Mesenchymal stem cell (in vitro differentiated cells and primary cell): Measurements from ENCODE around the gene IGF2.
"Not testable (repeated sequence)": the region's sequence is repeated elsewhere in the genome, so short reads cannot be mapped to it uniquely, and the experiment has no call there.

Experiments used
- DNase-seq: peaks from one replicate; pipeline ENCODE4 v3.0.0-alpha.2; 2013
- H2AFZ ChIP-seq: one replicate; pipeline ENCODE4 v1.6.1; 2013; ENCODE audit warnings: low read depth, mild to moderate bottlenecking, control low read depth, inconsistent platforms, low read length, moderate library complexity
- H2AK5ac ChIP-seq: 2 replicates; pipeline ENCODE4 v1.6.1; 2013; ENCODE audit warnings: low read length, moderate library complexity, mild to moderate bottlenecking, inconsistent platforms; ENCODE audit not compliant: severe bottlenecking
- H2BK120ac ChIP-seq: one replicate; pipeline ENCODE4 v1.6.1; 2013; ENCODE audit warnings: low read depth, mild to moderate bottlenecking, inconsistent platforms, low read length, moderate library complexity
- H2BK12ac ChIP-seq, 2 experiments: one replicate each; pipeline ENCODE4 v1.6.1; 2013; ENCODE audit warnings: inconsistent platforms in 2 of 2, low read length in 2 of 2, mild to moderate bottlenecking in 2 of 2, moderate library complexity in 2 of 2, control low read depth in 1 of 2
- H2BK15ac ChIP-seq: one replicate; pipeline ENCODE4 v1.6.1; 2013; ENCODE audit warnings: mild to moderate bottlenecking, low read depth, inconsistent platforms; ENCODE audit not compliant: poor library complexity, severe bottlenecking
- H2BK5ac ChIP-seq: 2 replicates; pipeline ENCODE4 v1.6.1; 2013; ENCODE audit warnings: low read depth, mild to moderate bottlenecking, low read length, control low read depth, inconsistent platforms; ENCODE audit not compliant: poor library complexity, severe bottlenecking
- H3K14ac ChIP-seq, 2 experiments: one replicate each; pipeline ENCODE4 v1.6.1; 2013; ENCODE audit warnings: inconsistent platforms in 2 of 2, low read length in 2 of 2, control low read depth in 1 of 2, mild to moderate bottlenecking in 1 of 2, moderate library complexity in 1 of 2
- H3K18ac ChIP-seq, 2 experiments: one replicate each; pipeline ENCODE4 v1.6.1; 2013; ENCODE audit warnings: inconsistent platforms in 2 of 2, low read length in 2 of 2, control low read depth in 1 of 2, low read depth in 1 of 2, mild to moderate bottlenecking in 1 of 2
- H3K23ac ChIP-seq, 2 experiments: one replicate each; pipeline ENCODE4 v1.6.1; 2013; ENCODE audit warnings: inconsistent platforms in 2 of 2, low read length in 2 of 2, mild to moderate bottlenecking in 2 of 2, moderate library complexity in 2 of 2, control low read depth in 1 of 2
- H3K27ac ChIP-seq: 2 replicates; pipeline ENCODE4 v1.5.1; 2013; ENCODE audit warnings: mild to moderate bottlenecking, moderate library complexity, low read length, control low read depth, inconsistent platforms; ENCODE audit not compliant: poor library complexity, severe bottlenecking
- H3K27me3 ChIP-seq, 2 experiments: 2 replicates each; pipeline versions ENCODE4 v1.6.1 to v1.7.0; 2013; ENCODE audit warnings: low read length in 2 of 2, mild to moderate bottlenecking in 2 of 2, moderate library complexity in 2 of 2, control low read depth in 1 of 2, inconsistent platforms in 1 of 2; ENCODE audit not compliant: control insufficient read depth in 1 of 2, insufficient read depth in 1 of 2
- H3K36me3 ChIP-seq, 2 experiments: 2 replicates each; pipeline versions ENCODE4 v1.6.1 to v1.7.0; 2013; ENCODE audit warnings: low read length in 2 of 2, control low read depth in 1 of 2, inconsistent platforms in 1 of 2, low read depth in 1 of 2, mild to moderate bottlenecking in 1 of 2; ENCODE audit not compliant: insufficient read depth in 2 of 2, control insufficient read depth in 1 of 2
- H3K4ac ChIP-seq, 2 experiments: one replicate each; pipeline ENCODE4 v1.6.1; 2013; ENCODE audit warnings: inconsistent platforms in 2 of 2, low read length in 2 of 2, mild to moderate bottlenecking in 2 of 2, moderate library complexity in 2 of 2, control low read depth in 1 of 2, low read depth in 1 of 2
- H3K4me1 ChIP-seq: 2 replicates; pipeline ENCODE4 v1.6.1; 2013; ENCODE audit warnings: low read depth, low read length, control low read depth; ENCODE audit not compliant: control insufficient read depth, insufficient read depth
- H3K4me2 ChIP-seq: 2 replicates; pipeline ENCODE4 v1.6.1; 2013; ENCODE audit warnings: low read length, mild to moderate bottlenecking, inconsistent platforms; ENCODE audit not compliant: poor library complexity, severe bottlenecking
- H3K4me3 ChIP-seq, 2 experiments: 2 replicates each; pipeline versions ENCODE4 v1.5.1 to v1.7.0; 2013; ENCODE audit warnings: low read length in 2 of 2, mild to moderate bottlenecking in 2 of 2, control low read depth in 1 of 2, low read depth in 1 of 2; ENCODE audit not compliant: insufficient read depth in 1 of 2
- H3K79me1 ChIP-seq: replicated peaks from 2 replicates; pipeline ENCODE4 v1.6.1; 2013; ENCODE audit warnings: mild to moderate bottlenecking, control low read depth, low read length, inconsistent platforms; ENCODE audit not compliant: poor library complexity, severe bottlenecking
- H3K9ac ChIP-seq: 2 replicates; pipeline ENCODE4 v1.7.0; 2013; ENCODE audit warnings: mild to moderate bottlenecking, low read length, moderate library complexity
- H3K9me3 ChIP-seq: 2 replicates; pipeline ENCODE4 v1.7.0; 2013; ENCODE audit warnings: mild to moderate bottlenecking, low read length; ENCODE audit not compliant: control insufficient read depth
- H4K8ac ChIP-seq: one replicate; pipeline ENCODE4 v1.6.1; 2013; ENCODE audit warnings: inconsistent platforms, mild to moderate bottlenecking, low read length, moderate library complexity
- H4K91ac ChIP-seq: one replicate; pipeline ENCODE4 v1.6.1; 2013; ENCODE audit warnings: mild to moderate bottlenecking, low read length, inconsistent platforms
- WGBS: methylation state at CpG from one replicate; pipeline ENCODE4 v1.1.7; 2013; ENCODE audit warnings: mixed read lengths; 5-methylcytosine and 5-hydroxymethylcytosine counted together

The IGF2 gene

DNA sequence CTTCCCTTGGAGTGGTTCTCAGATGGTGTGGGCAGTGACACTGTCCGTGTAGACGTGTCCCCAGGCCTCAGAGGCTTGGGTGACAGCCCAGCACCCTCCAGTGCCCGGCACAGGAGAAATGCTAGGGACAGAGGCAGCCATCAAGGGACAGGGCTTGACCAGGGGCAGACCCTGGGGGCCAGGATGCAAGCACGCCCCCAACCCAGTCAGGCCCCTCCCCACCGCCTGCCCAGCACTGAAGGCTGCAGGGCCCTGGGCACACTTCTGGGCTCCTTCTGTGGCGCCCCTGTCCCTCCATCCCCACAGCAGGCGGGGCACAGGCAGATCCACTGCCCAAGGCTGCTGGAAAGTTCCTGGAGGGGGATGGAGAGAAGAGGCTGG, 11.1 kb downstream of the IGF2 start:
- Histone ChIP-seq H3K18ac (no peak overlapping the region), H2AK5ac (no peak overlapping the region), H3K4me1 (peaks cover 7% of the 10 kb centered on the region), H3K27me3 (peaks cover 0 to 27% of the 10 kb centered on the region in 2 experiments), H2BK120ac (no peak overlapping the region), H2BK12ac (no peak overlapping the region), H3K9me3 (no peaks in the 10 kb centered on the region), H3K4ac (no peak overlapping the region), H3K36me3 (peaks cover 0 to 32% of the 10 kb centered on the region in 2 experiments), H3K14ac (no peak overlapping the region), H3K79me1 (no peaks in the 10 kb centered on the region), H4K8ac (no peak overlapping the region), H3K23ac (no peak overlapping the region), H3K4me3 (no peak overlapping the region), H2AFZ (no peak overlapping the region), H3K27ac (no peak overlapping the region), H4K91ac (no peak overlapping the region), H2BK5ac (no peak overlapping the region), H3K4me2 (no peak overlapping the region), H2BK15ac (no peak overlapping the region), H3K9ac (no peak overlapping the region)
- WGBS = 74% methylated on average over 7 of the region's 7 CpGs
- DNase-seq = no peak

- no peak overlapping the region for H2AK5ac ChIP-seq
- no peaks in the 10 kb centered on the region for H3K79me1 ChIP-seq
- no peak for DNase-seq
- no peak overlapping the region for H4K91ac ChIP-seq
- no peak overlapping the region for H3K18ac ChIP-seq
- peak overlapping the region; percentile 33 for H2BK15ac ChIP-seq
- no peak overlapping the region for H3K4ac ChIP-seq
- no peak overlapping the region for H2BK5ac ChIP-seq
- no peak overlapping the region for H3K4me3 ChIP-seq
- no peak overlapping the region for H4K8ac ChIP-seq
- no peak overlapping the region for H2BK120ac ChIP-seq
- no peak overlapping the region for H3K14ac ChIP-seq
- peaks cover 0 to 22% of the 10 kb centered on the region in 2 experiments for H3K27me3 ChIP-seq
- no peak overlapping the region for H2BK12ac ChIP-seq
- H3K9me3 ChIP-seq = no peaks in the 10 kb centered on the region
- no peak overlapping the region for H3K27ac ChIP-seq
- H3K23ac ChIP-seq = no peak overlapping the region
- no peak overlapping the region for H3K9ac ChIP-seq
- WGBS = 59% methylated on average over 8 of the region's 8 CpGs
- no peak overlapping the region for H3K4me2 ChIP-seq
- peaks cover 12% of the 10 kb centered on the region for H3K4me1 ChIP-seq
- H3K36me3 ChIP-seq = peaks cover 0 to 27% of the 10 kb centered on the region in 2 experiments
- H2AFZ ChIP-seq = no peak overlapping the region
Measured at GRCh38 chr11:2127482-2128129, 11.6 kb downstream of the IGF2 start.

- H2BK12ac ChIP-seq = no peak overlapping the region
- no peak for DNase-seq
- H4K8ac ChIP-seq = no peak overlapping the region
- no peak overlapping the region for H3K9ac ChIP-seq
- H3K4ac ChIP-seq = no peak overlapping the region
- no peak overlapping the region for H3K27ac ChIP-seq
- peaks cover 0 to 13% of the 10 kb centered on the region in 2 experiments for H3K27me3 ChIP-seq
- no peak overlapping the region for H4K91ac ChIP-seq
- no peak overlapping the region for H3K23ac ChIP-seq
- 83% methylated on average over 2 of the region's 2 CpGs for WGBS
- H2AK5ac ChIP-seq = no peak overlapping the region
- H2BK5ac ChIP-seq = no peak overlapping the region
- no peak overlapping the region for H3K14ac ChIP-seq
- H3K9me3 ChIP-seq = no peaks in the 10 kb centered on the region
- H2AFZ ChIP-seq = no peak overlapping the region
- H2BK15ac ChIP-seq = no peak overlapping the region
- H3K18ac ChIP-seq = no peak overlapping the region
- H3K4me3 ChIP-seq = no peak overlapping the region
- no peak overlapping the region for H3K4me2 ChIP-seq
- no peaks in the 10 kb centered on the region for H3K79me1 ChIP-seq
- peaks cover 15% of the 10 kb centered on the region for H3K4me1 ChIP-seq
- no peak overlapping the region for H2BK120ac ChIP-seq
- H3K36me3 ChIP-seq = peaks cover 0 to 22% of the 10 kb centered on the region in 2 experiments
Measured at GRCh38 chr11:2126520-2127085, 12.6 kb downstream of the IGF2 start.

DNA sequence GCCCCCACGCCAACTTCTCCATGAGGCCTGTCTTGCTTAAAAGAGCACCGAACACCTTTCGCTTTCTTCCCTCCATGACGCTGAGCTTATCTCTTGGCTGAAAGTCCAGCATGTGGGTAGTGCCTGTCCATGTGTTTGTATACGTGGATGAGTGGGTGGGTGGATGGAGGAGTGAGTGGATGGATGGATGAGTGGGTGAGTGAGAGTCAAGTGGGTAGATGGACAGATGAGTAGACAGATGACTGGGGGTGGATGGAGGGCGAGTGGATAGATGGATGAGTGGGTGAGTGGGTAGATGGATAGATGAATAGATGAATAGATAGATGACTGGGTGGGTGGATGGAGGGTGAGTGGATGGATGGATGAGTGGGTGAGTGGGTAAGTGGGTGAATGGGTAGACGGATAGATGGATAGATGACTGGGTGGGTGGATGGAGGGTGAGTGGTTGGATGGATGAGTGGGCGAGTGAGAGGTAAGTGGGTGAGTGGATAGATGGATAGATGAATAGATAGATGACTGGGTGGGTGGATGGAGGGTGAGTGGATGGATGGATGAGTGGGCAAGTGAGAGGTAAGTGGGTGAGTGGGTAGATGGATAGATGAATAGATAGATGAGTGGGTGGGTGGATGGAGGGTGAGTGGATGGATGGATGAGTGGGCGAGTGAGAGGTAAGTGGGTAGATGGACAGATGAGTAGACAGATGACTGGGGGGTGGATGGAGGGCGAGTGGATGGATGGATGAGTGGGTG, 14.3 kb downstream of the IGF2 start:
- peaks cover 18% of the 10 kb centered on the region for H3K4me1 ChIP-seq

More for the DNA sequence above, 14.3 kb downstream of the IGF2 start:
- not testable (repeated sequence) for H3K36me3 ChIP-seq, H3K4me2 ChIP-seq, H3K18ac ChIP-seq, H4K91ac ChIP-seq, H3K9ac ChIP-seq, H3K79me1 ChIP-seq, H3K27ac ChIP-seq, H2AK5ac ChIP-seq, H3K9me3 ChIP-seq, H3K4ac ChIP-seq, H3K14ac ChIP-seq, H4K8ac ChIP-seq, H2BK5ac ChIP-seq, H2AFZ ChIP-seq, H2BK15ac ChIP-seq, H2BK12ac ChIP-seq, DNase-seq, H3K23ac ChIP-seq, H3K4me3 ChIP-seq, H2BK120ac ChIP-seq
- WGBS = 89% methylated on average over 8 of the region's 10 CpGs
- H3K27me3 ChIP-seq = peaks cover 0 to 21% of the 10 kb centered on the region in 2 experiments
